Measurements from ENCODE around the gene SHISA9.

SHISA9 gene

DNA sequence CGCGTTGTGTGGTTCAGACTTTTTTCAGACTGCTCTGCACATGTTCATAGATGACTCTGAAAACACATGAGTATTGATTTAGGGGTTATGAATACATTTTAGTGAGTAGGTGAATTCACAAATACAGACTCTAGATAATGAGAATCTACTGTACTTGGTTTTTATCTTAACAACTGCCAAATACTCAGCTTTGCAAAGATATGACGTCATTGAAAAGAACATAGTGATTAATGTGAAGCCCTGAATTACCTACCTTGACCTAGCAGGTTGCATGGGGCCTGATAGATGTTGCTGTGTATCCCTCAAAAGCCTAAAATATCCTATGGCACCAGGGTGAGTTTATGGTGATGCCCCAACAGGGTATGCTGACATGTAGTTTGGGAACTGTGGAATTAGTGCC is 98.0 kb downstream of the SHISA9 start:
- no peak for TF ChIP-seq EZH2phosphoT487 (IDR thresholded peaks at IDR 0.05; ENCODE audit: borderline replicate concordance, low read length)
- TF ChIP-seq, protein P1, sequence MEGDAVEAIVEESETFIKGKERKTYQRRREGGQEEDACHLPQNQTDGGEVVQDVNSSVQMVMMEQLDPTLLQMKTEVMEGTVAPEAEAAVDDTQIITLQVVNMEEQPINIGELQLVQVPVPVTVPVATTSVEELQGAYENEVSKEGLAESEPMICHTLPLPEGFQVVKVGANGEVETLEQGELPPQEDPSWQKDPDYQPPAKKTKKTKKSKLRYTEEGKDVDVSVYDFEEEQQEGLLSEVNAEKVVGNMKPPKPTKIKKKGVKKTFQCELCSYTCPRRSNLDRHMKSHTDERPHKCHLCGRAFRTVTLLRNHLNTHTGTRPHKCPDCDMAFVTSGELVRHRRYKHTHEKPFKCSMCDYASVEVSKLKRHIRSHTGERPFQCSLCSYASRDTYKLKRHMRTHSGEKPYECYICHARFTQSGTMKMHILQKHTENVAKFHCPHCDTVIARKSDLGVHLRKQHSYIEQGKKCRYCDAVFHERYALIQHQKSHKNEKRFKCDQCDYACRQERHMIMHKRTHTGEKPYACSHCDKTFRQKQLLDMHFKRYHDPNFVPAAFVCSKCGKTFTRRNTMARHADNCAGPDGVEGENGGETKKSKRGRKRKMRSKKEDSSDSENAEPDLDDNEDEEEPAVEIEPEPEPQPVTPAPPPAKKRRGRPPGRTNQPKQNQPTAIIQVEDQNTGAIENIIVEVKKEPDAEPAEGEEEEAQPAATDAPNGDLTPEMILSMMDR (IDR thresholded peaks at IDR 0.05; ENCODE audit: low read depth, low read length, poor library complexity, severe bottlenecking), result no peak
- no peaks in the 10 kb centered on the region for H3K9me2 ChIP-seq (replicated peaks; ENCODE audit: control insufficient read depth, low read length)
- H3K9me3 ChIP-seq (ENCODE audit: control insufficient read depth, insufficient read depth, low read length), result no peaks in the 10 kb centered on the region

DNA sequence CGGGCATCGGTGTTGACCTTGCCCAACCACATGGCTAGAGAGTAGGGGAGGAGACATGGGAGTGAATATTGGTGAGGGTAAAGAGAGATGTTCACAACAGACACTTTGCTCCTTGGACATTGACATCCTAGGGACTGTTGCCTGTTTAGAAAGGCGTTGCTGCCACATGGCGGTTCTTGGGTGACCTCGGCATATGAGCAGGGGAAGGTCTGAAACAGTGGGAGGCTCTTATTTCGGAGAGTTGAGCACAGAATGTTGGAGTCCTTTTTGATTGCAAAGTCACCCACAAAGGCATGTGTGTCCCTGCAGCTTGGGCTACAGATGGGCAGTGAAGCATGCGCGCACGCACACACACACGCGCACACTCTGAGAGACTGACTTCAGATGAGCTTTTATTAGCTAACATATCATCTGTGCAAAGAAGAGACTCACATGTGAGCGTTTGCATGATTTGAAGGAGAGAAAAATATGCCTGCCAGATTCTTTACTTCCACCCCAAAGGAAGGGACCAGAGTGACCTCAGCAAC is 104.4 kb downstream of the SHISA9 start:
- TF ChIP-seq, protein P1 (IDR thresholded peaks at IDR 0.05; ENCODE audit: low read depth, low read length, poor library complexity, severe bottlenecking), result no peak
- no peak for TF ChIP-seq EZH2phosphoT487 (IDR thresholded peaks at IDR 0.05; ENCODE audit: borderline replicate concordance, low read length)

More for the DNA sequence above, 98.0 kb downstream of the SHISA9 start:
- Histone ChIP-seq H3K4me1 (ENCODE audit: control insufficient read depth, low read length) (no peaks in the 10 kb centered on the region), H4K20me1 (ENCODE audit: control insufficient read depth, insufficient read depth, low read depth, low read length) (no peaks in the 10 kb centered on the region), H3F3A (ENCODE audit: control insufficient read depth, insufficient read depth) (no peaks in the 10 kb centered on the region), H3K4me3 (ENCODE audit: low read length) (no peak overlapping the region), H3K27ac (ENCODE audit: low read depth, low read length) (no peak overlapping the region), H3K27me3 (ENCODE audit: control insufficient read depth, low read length) (no peaks in the 10 kb centered on the region), H3K4me2 (ENCODE audit: low read length) (no peak overlapping the region), H3K79me2 (ENCODE audit: control insufficient read depth, low read length) (no peaks in the 10 kb centered on the region), H3K36me3 (ENCODE audit: control insufficient read depth, low read length) (no peaks in the 10 kb centered on the region)

DNA sequence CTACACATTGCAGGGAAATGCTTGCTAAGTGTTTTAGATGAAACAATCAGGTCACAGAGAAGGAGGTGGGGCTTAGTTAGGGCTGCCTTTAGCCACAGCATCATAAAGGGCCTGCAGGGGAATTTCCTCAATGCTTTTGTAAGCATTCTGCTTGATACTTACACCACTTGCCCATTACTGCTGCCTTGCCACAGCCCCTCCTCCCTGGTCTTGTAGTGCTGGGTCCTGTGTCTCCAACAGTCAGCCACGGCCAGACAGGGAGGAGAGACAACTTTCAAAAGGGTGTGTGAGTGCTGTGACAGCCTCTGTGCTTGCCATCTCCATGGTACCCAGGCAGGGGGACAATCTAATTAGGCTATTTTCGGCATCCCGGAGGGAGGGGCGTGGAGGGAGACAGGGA is 111.2 kb downstream of the SHISA9 start:
- Histone ChIP-seq H3K27me3 (ENCODE audit: control insufficient read depth, low read length) (no peaks in the 10 kb centered on the region), H3K4me3 (ENCODE audit: low read length) (no peak overlapping the region), H3K27ac (ENCODE audit: low read depth, low read length) (no peak overlapping the region), H3K4me1 (ENCODE audit: control insufficient read depth, low read length) (no peaks in the 10 kb centered on the region), H3K4me2 (ENCODE audit: low read length) (no peak overlapping the region), H4K20me1 (ENCODE audit: control insufficient read depth, insufficient read depth, low read depth, low read length) (no peaks in the 10 kb centered on the region), H3K79me2 (ENCODE audit: control insufficient read depth, low read length) (no peaks in the 10 kb centered on the region), H3K36me3 (ENCODE audit: control insufficient read depth, low read length) (no peaks in the 10 kb centered on the region), H3K9me3 (ENCODE audit: control insufficient read depth, insufficient read depth, low read length) (no peaks in the 10 kb centered on the region), H3F3A (ENCODE audit: control insufficient read depth, insufficient read depth) (no peaks in the 10 kb centered on the region), H3K9me2 (replicated peaks; ENCODE audit: control insufficient read depth, low read length) (no peaks in the 10 kb centered on the region)
- TF ChIP-seq, protein P1 (IDR thresholded peaks at IDR 0.05; ENCODE audit: low read depth, low read length, poor library complexity, severe bottlenecking), result no peak
- TF ChIP-seq EZH2phosphoT487 (IDR thresholded peaks at IDR 0.05; ENCODE audit: borderline replicate concordance, low read length), result no peak

More for the DNA sequence above, 104.4 kb downstream of the SHISA9 start:
- no peak overlapping the region for H3K27ac ChIP-seq (ENCODE audit: low read depth, low read length)
- no peaks in the 10 kb centered on the region for H4K20me1 ChIP-seq (ENCODE audit: control insufficient read depth, insufficient read depth, low read depth, low read length)
- H3F3A ChIP-seq (ENCODE audit: control insufficient read depth, insufficient read depth), result no peaks in the 10 kb centered on the region
- no peaks in the 10 kb centered on the region for H3K9me2 ChIP-seq (replicated peaks; ENCODE audit: control insufficient read depth, low read length)
- H3K9me3 ChIP-seq (ENCODE audit: control insufficient read depth, insufficient read depth, low read length), result no peaks in the 10 kb centered on the region
- H3K27me3 ChIP-seq (ENCODE audit: control insufficient read depth, low read length), result no peaks in the 10 kb centered on the region
- no peak overlapping the region for H3K4me3 ChIP-seq (ENCODE audit: low read length)
- H3K4me2 ChIP-seq (ENCODE audit: low read length), result no peak overlapping the region
- no peaks in the 10 kb centered on the region for H3K4me1 ChIP-seq (ENCODE audit: control insufficient read depth, low read length)
- no peaks in the 10 kb centered on the region for H3K79me2 ChIP-seq (ENCODE audit: control insufficient read depth, low read length)
- H3K36me3 ChIP-seq (ENCODE audit: control insufficient read depth, low read length), result no peaks in the 10 kb centered on the region
